OCI-LY3 (cell line): ENCODE measurements around the gene NRAP.

Source experiments
- H2AFZ ChIP-seq: fragments of 200-600, 300-600 bp; shearing (Covaris generic); 2 replicates; pipeline ENCODE4 v1.6.0; 2014; ENCODE audit warnings: antibody characterized with exemption, low read depth, low read length
- H3K27ac ChIP-seq: fragments of 200-600, 300-600 bp; sonication (generic); 2 replicates; pipeline ENCODE4 v1.5.1; 2014; ENCODE audit warnings: mild to moderate bottlenecking, low read length, moderate library complexity, mixed read lengths
- H3K27me3 ChIP-seq: fragments of 200-600, 300-600 bp; sonication (generic); 2 replicates; pipeline ENCODE4 v1.6.1; 2014; ENCODE audit warnings: low read depth, low read length, mixed read lengths
- H3K36me3 ChIP-seq: fragments of 200-600, 300-600 bp; sonication (generic); replicated peaks from 2 replicates; pipeline ENCODE3; 2014; ENCODE audit warnings: low read depth, low read length, mixed read lengths
- H3K4me1 ChIP-seq: fragments of 300-600, 200-600 bp; sonication (generic); 2 replicates; pipeline ENCODE4 v1.6.1; 2014; ENCODE audit warnings: low read length, mixed read lengths
- H3K4me2 ChIP-seq: fragments of 200-600, 300-600 bp; sonication (generic); 2 replicates; pipeline ENCODE4 v1.6.1; 2014; ENCODE audit warnings: low read length, mixed read lengths
- H3K4me3 ChIP-seq: fragments of 300-600, 200-600 bp; sonication (generic); 2 replicates; pipeline ENCODE4 v1.5.1; 2014; ENCODE audit warnings: antibody characterized with exemption, mild to moderate bottlenecking, low read length, moderate library complexity
- H3K79me2 ChIP-seq: fragments of 300-600, 200-600 bp; shearing (Covaris generic); 2 replicates; pipeline ENCODE4 v1.6.1; 2014; ENCODE audit warnings: mild to moderate bottlenecking, low read length, mixed read lengths
- H3K9ac ChIP-seq: fragments of 300-600, 200-600 bp; shearing (Covaris generic); 2 replicates; pipeline ENCODE4 v1.6.0; 2014; ENCODE audit warnings: mild to moderate bottlenecking, low read length, moderate library complexity
- H3K9me3 ChIP-seq: fragments of 200-600, 300-600 bp; shearing (Covaris generic); 2 replicates; pipeline ENCODE4 v1.6.1; 2014; ENCODE audit warnings: low read length, mixed read lengths; ENCODE audit not compliant: insufficient read depth
- H4K20me1 ChIP-seq: fragments of 200-600, 300-600 bp; sonication (generic); 2 replicates; pipeline ENCODE4 v1.6.1; 2016; ENCODE audit warnings: low read length, mixed read lengths; ENCODE audit not compliant: insufficient read depth
- CTCF ChIP-seq: fragments of 200-600, 300-600 bp; sonication (generic); IDR thresholded peaks from 2 replicates; pipeline ENCODE4 v1.5.1; 2014; ENCODE audit warnings: antibody characterized with exemption, low read length, low read depth
- EZH2phosphoT487 ChIP-seq: fragments of 200-600 bp; shearing (Covaris generic); IDR thresholded peaks from 2 replicates; pipeline ENCODE4 v1.6.1; 2018; ENCODE audit warnings: antibody characterized with exemption, mixed run types, low read depth

Gene NRAP

GRCh38 chr10:113621799-113622198, 42.0 kb downstream of the NRAP start:
- Histone ChIP-seq H3K79me2 (no peaks in the 10 kb centered on the region), H3K27me3 (peaks cover 4% of the 10 kb centered on the region)
- no peak for TF ChIP-seq EZH2phosphoT487

GRCh38 chr10:113620936-113621335, 42.9 kb downstream of the NRAP start:
- no peak for TF ChIP-seq CTCF
- TF ChIP-seq EZH2phosphoT487, result no peak
- Histone ChIP-seq H3K27ac (no peak overlapping the region), H3K79me2 (no peaks in the 10 kb centered on the region), H3K4me1 (no peaks in the 10 kb centered on the region), H3K36me3 (no peaks in the 10 kb centered on the region), H2AFZ (no peak overlapping the region), H3K9ac (no peak overlapping the region), H3K4me3 (no peak overlapping the region), H3K27me3 (peaks cover 4% of the 10 kb centered on the region), H3K4me2 (no peak overlapping the region), H4K20me1 (no peaks in the 10 kb centered on the region), H3K9me3 (no peaks in the 10 kb centered on the region)

More at GRCh38 chr10:113621799-113622198, 42.0 kb downstream of the NRAP start:
- Histone ChIP-seq H3K4me1 (no peaks in the 10 kb centered on the region), H2AFZ (no peak overlapping the region), H3K9ac (no peak overlapping the region), H3K4me2 (no peak overlapping the region), H3K9me3 (no peaks in the 10 kb centered on the region), H3K4me3 (no peak overlapping the region), H4K20me1 (no peaks in the 10 kb centered on the region), H3K36me3 (no peaks in the 10 kb centered on the region), H3K27ac (no peak overlapping the region)

- no peaks in the 10 kb centered on the region for H3K36me3 ChIP-seq
- H3K27me3 ChIP-seq, result peaks cover 4% of the 10 kb centered on the region
- no peaks in the 10 kb centered on the region for H3K9me3 ChIP-seq
- H3K9ac ChIP-seq, result no peak overlapping the region
- H3K4me2 ChIP-seq, result no peak overlapping the region
- H3K27ac ChIP-seq, result no peak overlapping the region
- TF ChIP-seq EZH2phosphoT487 (no peak), CTCF (no peak)
- H4K20me1 ChIP-seq, result no peaks in the 10 kb centered on the region
- H2AFZ ChIP-seq, result no peak overlapping the region
- no peaks in the 10 kb centered on the region for H3K79me2 ChIP-seq
- no peak overlapping the region for H3K4me3 ChIP-seq
- H3K4me1 ChIP-seq, result no peaks in the 10 kb centered on the region
Observed at GRCh38 chr10:113620511-113620910, 43.3 kb downstream of the NRAP start.

- H3K9ac ChIP-seq, result no peak overlapping the region
- H3K4me3 ChIP-seq, result no peak overlapping the region
- H3K27me3 ChIP-seq, result peaks cover 4% of the 10 kb centered on the region
- no peak overlapping the region for H3K4me2 ChIP-seq
- no peaks in the 10 kb centered on the region for H4K20me1 ChIP-seq
- no peaks in the 10 kb centered on the region for H3K79me2 ChIP-seq
- no peaks in the 10 kb centered on the region for H3K4me1 ChIP-seq
- no peak overlapping the region for H3K27ac ChIP-seq
- no peaks in the 10 kb centered on the region for H3K36me3 ChIP-seq
- no peak for TF ChIP-seq EZH2phosphoT487
- TF ChIP-seq CTCF, result no peak
- no peak overlapping the region for H2AFZ ChIP-seq
- H3K9me3 ChIP-seq, result no peaks in the 10 kb centered on the region
Observed at GRCh38 chr10:113619401-113619800, 44.4 kb downstream of the NRAP start.

GRCh38 chr10:113618338-113618737, 45.5 kb downstream of the NRAP start:
- Histone ChIP-seq H3K36me3 (no peaks in the 10 kb centered on the region), H3K79me2 (no peaks in the 10 kb centered on the region), H3K27me3 (peaks cover under 1% of the 10 kb centered on the region), H2AFZ (no peak overlapping the region), H3K4me1 (no peaks in the 10 kb centered on the region), H3K27ac (no peak overlapping the region), H3K4me2 (no peak overlapping the region), H3K9ac (no peak overlapping the region), H3K9me3 (no peaks in the 10 kb centered on the region), H3K4me3 (no peak overlapping the region), H4K20me1 (no peaks in the 10 kb centered on the region)
- no peak for TF ChIP-seq CTCF
- no peak for TF ChIP-seq EZH2phosphoT487
